Ascending aorta (tissue), 2 donors: Measurements from ENCODE around the gene COL28A1. TPM values are rescaled to one million over a fixed set of nuclear protein-coding genes. Genes with fewer than 3 reads are reported as not detected.

ENCODE experiments used
- DNase-seq, 2 donors: peaks; one replicate each; pipeline ENCODE4 v3.0.0-alpha.2; 2019; ENCODE audit warnings: low spot score in 2 of 2
- H3K27ac ChIP-seq, 2 donors: fragments of 200-600 bp; sonication (generic); one replicate each; pipeline ENCODE4 v1.5.1; 2016 to 2017; ENCODE audit warnings: mild to moderate bottlenecking in 1 of 2
- H3K27me3 ChIP-seq: fragments of 200-600 bp; sonication (generic); one replicate; pipeline ENCODE4 v1.5.1; 2017
- H3K36me3 ChIP-seq, 2 donors: fragments of 200-600 bp; sonication (generic); one replicate each; pipeline ENCODE4 v1.5.1; 2016
- H3K4me1 ChIP-seq, 2 donors: fragments of 200-600 bp; sonication (generic); one replicate each; pipeline ENCODE4 v1.5.1; 2016 to 2017; ENCODE audit warnings: mild to moderate bottlenecking in 1 of 2
- H3K4me3 ChIP-seq, 2 donors: fragments of 200-600 bp; sonication (generic); one replicate each; pipeline ENCODE4 v1.5.1; 2016 to 2017; ENCODE audit warnings: mild to moderate bottlenecking in 1 of 2
- H3K9me3 ChIP-seq, 2 donors: fragments of 200-600 bp; sonication (generic); one replicate each; pipeline ENCODE4 v1.5.1; 2016
- CTCF ChIP-seq, 3 experiments: fragments of 200-600 bp in 2 of 3; fragments of 450-650 bp in 1 of 3; sonication (generic) in 2 of 3; IDR thresholded peaks; one replicate each; pipeline ENCODE4 v1.5.1; 2016 to 2019; ENCODE audit warnings: antibody characterized with exemption in 3 of 3, mild to moderate bottlenecking in 1 of 3, moderate library complexity in 1 of 3
- intact Hi-C: fragments of 100-400 bp; cut with DNase I; formaldehyde crosslinking; loops from one replicate; pipeline ENCODE4 v1.15.1; 2023
- total RNA-seq: library from RNA; depleted of rRNA; stranded (reverse); fragments of >200 nt; gene quantifications from one replicate; pipeline ENCODE4 v1.1.0, GENCODE V29; 2016

The COL28A1 gene
- total RNA-seq, 1 donor from 2014 or later, result 0.11 TPM

DNA sequence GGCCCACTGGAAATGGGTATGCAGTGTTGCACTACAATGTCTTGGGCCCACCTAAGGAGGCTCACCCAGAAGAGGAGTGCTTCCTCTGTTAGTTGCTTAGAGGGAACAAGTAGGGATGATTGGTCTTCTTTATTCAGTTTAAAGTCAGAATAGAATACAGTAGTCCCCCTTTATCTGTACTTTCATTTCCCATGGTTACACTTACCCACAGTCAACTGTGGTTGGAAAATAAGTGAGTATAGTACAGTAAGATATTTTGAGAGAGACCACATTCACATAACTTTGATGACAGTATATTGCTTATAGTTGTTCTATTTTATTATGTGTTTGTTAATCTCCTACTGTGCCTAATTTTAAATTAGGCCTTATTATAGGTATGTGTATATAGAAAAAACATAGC, 151.4 kb downstream of the COL28A1 start:
- Histone ChIP-seq H3K4me3 (no peak overlapping the region), H3K4me1 (no peaks in the 10 kb centered on the region), H3K27ac (no peak overlapping the region), H3K27me3 (no peaks in the 10 kb centered on the region), H3K36me3 (no peaks in the 10 kb centered on the region), H3K9me3 (no peaks in the 10 kb centered on the region)
- no peak for TF ChIP-seq CTCF (IDR thresholded peaks at IDR 0.05)
- intact Hi-C loops, result no loop called here
- DNase-seq, result no peak

DNA sequence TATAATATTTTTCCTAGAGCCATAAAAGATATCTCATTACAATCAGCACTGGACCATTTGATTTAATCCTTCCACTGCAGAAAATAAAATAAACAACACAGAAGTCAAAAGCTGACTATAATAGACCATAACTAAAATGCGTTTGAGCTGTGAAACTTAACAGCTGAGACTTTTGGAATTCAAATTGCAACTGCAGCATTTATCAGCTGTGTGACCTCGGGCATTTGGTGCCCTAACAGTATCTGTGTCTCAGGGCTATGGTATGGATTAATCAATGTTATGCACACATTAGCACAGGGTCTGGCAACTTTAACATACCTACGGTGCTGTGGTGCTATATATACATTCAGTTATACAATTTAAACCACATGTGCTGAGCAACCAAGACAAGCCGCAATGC, 160.1 kb downstream of the COL28A1 start:
- Histone ChIP-seq H3K27me3 (no peaks in the 10 kb centered on the region), H3K36me3 (no peaks in the 10 kb centered on the region)
- intact Hi-C loops, result no loop called here

GRCh38 chr7:7370076-7370475, 165.6 kb downstream of the COL28A1 start:
- no peak overlapping the region for H3K27ac ChIP-seq
- H3K4me3 ChIP-seq, result no peak overlapping the region
- no peaks in the 10 kb centered on the region for H3K27me3 ChIP-seq
- DNase-seq, result no peak
- H3K4me1 ChIP-seq, result no peaks in the 10 kb centered on the region
- H3K36me3 ChIP-seq, result no peaks in the 10 kb centered on the region
- intact Hi-C loops, result no loop called here
- no peaks in the 10 kb centered on the region for H3K9me3 ChIP-seq
- no peak for TF ChIP-seq CTCF (IDR thresholded peaks at IDR 0.05)

More for the DNA sequence above, 160.1 kb downstream of the COL28A1 start:
- no peak overlapping the region for H3K4me3 ChIP-seq
- no peak for DNase-seq
- H3K27ac ChIP-seq, result no peak overlapping the region
- no peaks in the 10 kb centered on the region for H3K9me3 ChIP-seq
- H3K4me1 ChIP-seq, result no peaks in the 10 kb centered on the region
- no peak for TF ChIP-seq CTCF (IDR thresholded peaks at IDR 0.05)

DNA sequence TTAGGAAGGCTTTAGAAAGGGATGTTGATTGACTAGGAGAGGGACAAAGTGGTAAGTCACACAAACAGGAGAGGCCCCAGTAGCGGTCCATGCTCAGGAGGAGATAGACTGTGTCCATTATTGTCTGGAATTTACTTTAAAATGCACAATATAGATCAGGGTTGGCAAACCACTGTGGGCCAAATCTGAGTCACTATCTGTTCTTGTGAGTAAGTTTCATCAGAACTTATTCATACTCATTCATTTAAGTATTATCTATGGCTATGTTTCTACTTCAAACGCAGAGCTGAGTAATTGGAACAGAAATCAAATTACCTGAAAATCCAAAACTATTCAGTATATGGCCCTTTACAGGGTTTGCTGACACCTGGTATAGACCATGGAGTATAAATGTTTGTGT, 166.5 kb downstream of the COL28A1 start:
- no peaks in the 10 kb centered on the region for H3K9me3 ChIP-seq
- H3K4me3 ChIP-seq, result no peak overlapping the region
- H3K36me3 ChIP-seq, result no peaks in the 10 kb centered on the region
- H3K4me1 ChIP-seq, result no peaks in the 10 kb centered on the region
- no peak overlapping the region for H3K27ac ChIP-seq
- intact Hi-C loops, result no loop called here
- TF ChIP-seq CTCF (IDR thresholded peaks at IDR 0.05), result no peak
- H3K27me3 ChIP-seq, result no peaks in the 10 kb centered on the region
- no peak for DNase-seq

- no peak for TF ChIP-seq CTCF (IDR thresholded peaks at IDR 0.05)
- no peak for DNase-seq
- Histone ChIP-seq H3K9me3 (no peaks in the 10 kb centered on the region), H3K27ac (no peak overlapping the region), H3K4me3 (no peak overlapping the region), H3K27me3 (no peaks in the 10 kb centered on the region), H3K4me1 (no peaks in the 10 kb centered on the region), H3K36me3 (no peaks in the 10 kb centered on the region)
- intact Hi-C loops, result no loop called here
These were observed 181.0 kb downstream of the COL28A1 start for GRCh38 chr7:7354674-7355073.

- no peak for TF ChIP-seq CTCF (IDR thresholded peaks at IDR 0.05)
- Histone ChIP-seq H3K27ac (no peak overlapping the region), H3K9me3 (no peaks in the 10 kb centered on the region), H3K4me1 (no peaks in the 10 kb centered on the region), H3K36me3 (no peaks in the 10 kb centered on the region), H3K27me3 (no peaks in the 10 kb centered on the region), H3K4me3 (no peak overlapping the region)
- DNase-seq, result no peak
- intact Hi-C loops, result no loop called here
These were observed 182.8 kb downstream of the COL28A1 start for GRCh38 chr7:7352845-7353244.
